ENCODE measurements around the gene C10orf90. TPM values are rescaled to one million over a fixed set of nuclear protein-coding genes. Genes with fewer than 3 reads are reported as not detected.

The C10orf90 gene
- total RNA-seq, 1 donor, result 0.72 TPM

DNA sequence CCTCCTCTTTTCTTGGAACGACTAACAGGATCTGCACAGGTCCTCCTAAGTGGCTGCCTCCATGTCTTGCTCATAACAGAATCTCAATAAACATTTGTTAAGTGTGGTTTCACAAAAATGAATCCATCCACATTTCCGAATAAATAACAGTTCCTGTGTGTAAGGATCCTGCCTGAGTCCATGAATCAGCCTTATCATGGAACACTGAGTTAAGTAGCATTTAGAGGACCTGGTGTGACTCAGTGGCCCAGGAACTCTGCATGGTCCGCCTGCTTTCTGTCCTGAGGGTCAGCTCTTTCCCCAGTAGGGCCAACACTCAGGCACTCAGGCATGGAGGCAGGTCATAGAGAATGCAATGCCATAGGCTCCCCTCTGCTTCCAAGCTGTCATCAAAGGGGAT, 15.8 kb upstream of the C10orf90 start:
- no peaks in the 10 kb centered on the region for H3K4me1 ChIP-seq (ENCODE audit: insufficient read depth, low read length)
- no peak for DNase-seq (ENCODE audit: insufficient read length, low spot score, missing footprints)

GRCh38 chr10:126685756-126686155, 15.3 kb upstream of the C10orf90 start:
- Histone ChIP-seq H2AFZ (ENCODE audit: low read length) (no peak overlapping the region), H3K27ac (ENCODE audit: low read depth, low read length) (no peak overlapping the region), H3K4me2 (ENCODE audit: insufficient read depth, low read length) (no peak overlapping the region), H4K20me1 (ENCODE audit: insufficient read depth, low read length) (no peaks in the 10 kb centered on the region), H3K36me3 (ENCODE audit: insufficient read depth, low read length) (no peaks in the 10 kb centered on the region), H3K9me3 (ENCODE audit: low read depth, low read length) (no peaks in the 10 kb centered on the region), H3K79me2 (ENCODE audit: insufficient read depth, low read length) (no peaks in the 10 kb centered on the region), H3K27me3 (ENCODE audit: insufficient read depth, low read length) (peaks cover 10% of the 10 kb centered on the region), H3K4me3 (ENCODE audit: insufficient read depth, low read length) (no peak overlapping the region), H3K4me1 (ENCODE audit: insufficient read depth, low read length) (no peaks in the 10 kb centered on the region)
- TF ChIP-seq CTCF (IDR thresholded peaks at IDR 0.05; ENCODE audit: extremely low read depth, low read depth, low read length), result no peak
- DNase-seq (ENCODE audit: insufficient read length, low spot score, missing footprints), result no peak

More for the DNA sequence above, 15.8 kb upstream of the C10orf90 start:
- Histone ChIP-seq H3K27ac (ENCODE audit: low read depth, low read length) (no peak overlapping the region), H3K4me2 (ENCODE audit: insufficient read depth, low read length) (no peak overlapping the region), H3K27me3 (ENCODE audit: insufficient read depth, low read length) (peaks cover 10% of the 10 kb centered on the region), H2AFZ (ENCODE audit: low read length) (no peak overlapping the region), H3K9me3 (ENCODE audit: low read depth, low read length) (no peaks in the 10 kb centered on the region), H4K20me1 (ENCODE audit: insufficient read depth, low read length) (no peaks in the 10 kb centered on the region), H3K79me2 (ENCODE audit: insufficient read depth, low read length) (no peaks in the 10 kb centered on the region), H3K36me3 (ENCODE audit: insufficient read depth, low read length) (no peaks in the 10 kb centered on the region), H3K4me3 (ENCODE audit: insufficient read depth, low read length) (no peak overlapping the region)
- no peak for TF ChIP-seq CTCF (IDR thresholded peaks at IDR 0.05; ENCODE audit: extremely low read depth, low read depth, low read length)

DNA sequence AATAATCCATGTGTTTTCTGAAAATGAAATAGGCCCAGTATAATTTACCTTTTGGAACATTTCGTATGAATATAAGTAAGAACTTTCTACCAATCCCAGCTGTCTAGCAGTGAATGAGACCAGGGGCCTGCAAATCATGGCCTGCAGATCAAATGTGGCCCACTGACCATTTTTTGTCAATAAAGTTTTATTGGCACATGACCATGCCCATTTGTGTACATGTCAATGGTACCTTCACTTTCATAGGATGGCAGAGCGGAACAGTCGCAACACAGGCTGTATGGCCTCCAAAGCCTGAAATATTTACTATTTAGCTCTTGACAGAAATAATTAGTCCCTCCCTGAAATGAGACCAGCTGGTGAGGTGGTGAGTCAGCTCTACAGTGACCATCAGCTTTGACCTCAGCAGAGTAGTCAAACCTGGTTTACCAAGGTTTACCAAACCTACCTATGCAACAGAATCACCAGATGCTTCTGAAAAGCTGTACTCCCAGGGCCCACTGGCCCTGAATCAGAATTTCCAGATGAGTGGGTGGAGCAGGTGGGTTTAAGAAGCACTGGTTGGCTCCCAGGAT, 13.8 kb upstream of the C10orf90 start:
- Histone ChIP-seq H3K36me3 (ENCODE audit: insufficient read depth, low read length) (no peaks in the 10 kb centered on the region), H4K20me1 (ENCODE audit: insufficient read depth, low read length) (no peaks in the 10 kb centered on the region), H3K79me2 (ENCODE audit: insufficient read depth, low read length) (no peaks in the 10 kb centered on the region), H3K4me1 (ENCODE audit: insufficient read depth, low read length) (no peaks in the 10 kb centered on the region), H3K4me2 (ENCODE audit: insufficient read depth, low read length) (no peak overlapping the region), H3K9me3 (ENCODE audit: low read depth, low read length) (no peaks in the 10 kb centered on the region), H3K27ac (ENCODE audit: low read depth, low read length) (no peak overlapping the region), H3K27me3 (ENCODE audit: insufficient read depth, low read length) (peaks cover 5% of the 10 kb centered on the region), H2AFZ (ENCODE audit: low read length) (no peak overlapping the region), H3K4me3 (ENCODE audit: insufficient read depth, low read length) (no peak overlapping the region)
- no peak for TF ChIP-seq CTCF (IDR thresholded peaks at IDR 0.05; ENCODE audit: extremely low read depth, low read depth, low read length)
- no peak for DNase-seq (ENCODE audit: insufficient read length, low spot score, missing footprints)

GRCh38 chr10:126683466-126683865, 13.0 kb upstream of the C10orf90 start:
- Histone ChIP-seq H4K20me1 (ENCODE audit: insufficient read depth, low read length) (no peaks in the 10 kb centered on the region), H3K36me3 (ENCODE audit: insufficient read depth, low read length) (no peaks in the 10 kb centered on the region), H3K27me3 (ENCODE audit: insufficient read depth, low read length) (peaks cover 5% of the 10 kb centered on the region), H3K4me1 (ENCODE audit: insufficient read depth, low read length) (no peaks in the 10 kb centered on the region), H3K9me3 (ENCODE audit: low read depth, low read length) (no peaks in the 10 kb centered on the region), H3K4me3 (ENCODE audit: insufficient read depth, low read length) (no peak overlapping the region), H3K79me2 (ENCODE audit: insufficient read depth, low read length) (no peaks in the 10 kb centered on the region), H3K4me2 (ENCODE audit: insufficient read depth, low read length) (no peak overlapping the region), H2AFZ (ENCODE audit: low read length) (no peak overlapping the region), H3K27ac (ENCODE audit: low read depth, low read length) (no peak overlapping the region)
- TF ChIP-seq CTCF (IDR thresholded peaks at IDR 0.05; ENCODE audit: extremely low read depth, low read depth, low read length), result no peak
- no peak for DNase-seq (ENCODE audit: insufficient read length, low spot score, missing footprints)
